ENCODE data around the gene HCAR3.
"Not testable (repeated sequence)": the region's sequence is repeated elsewhere in the genome, so short reads cannot be mapped to it uniquely, and the experiment has no call there.

The HCAR3 gene

DNA sequence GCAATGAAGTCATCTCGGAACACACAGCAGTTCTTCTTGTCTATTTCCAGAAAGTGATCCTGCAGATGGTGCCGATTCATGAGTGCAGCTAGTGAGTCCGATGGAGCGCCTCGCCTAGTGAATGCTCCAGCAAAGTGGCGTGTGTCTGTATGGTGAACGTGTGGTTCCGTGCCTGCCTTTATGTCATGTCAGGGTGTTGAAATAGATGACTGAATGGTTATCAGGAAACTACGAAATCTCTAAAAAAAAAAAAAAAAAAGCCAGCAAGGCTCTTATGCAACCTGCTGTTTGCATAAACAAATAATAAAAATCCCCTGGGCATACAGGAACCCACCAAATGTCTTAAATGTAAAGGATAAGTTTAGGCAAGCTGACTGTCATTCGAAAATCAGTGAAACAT, at the start of gene HCAR3:
Gene HCAR3, minus strand, starts transcription at position 154 of the 400 bp plus-strand sequence. Its CDS starts 74 bp downstream, at position 80.
- DNase-seq: not testable (repeated sequence)

DNA sequence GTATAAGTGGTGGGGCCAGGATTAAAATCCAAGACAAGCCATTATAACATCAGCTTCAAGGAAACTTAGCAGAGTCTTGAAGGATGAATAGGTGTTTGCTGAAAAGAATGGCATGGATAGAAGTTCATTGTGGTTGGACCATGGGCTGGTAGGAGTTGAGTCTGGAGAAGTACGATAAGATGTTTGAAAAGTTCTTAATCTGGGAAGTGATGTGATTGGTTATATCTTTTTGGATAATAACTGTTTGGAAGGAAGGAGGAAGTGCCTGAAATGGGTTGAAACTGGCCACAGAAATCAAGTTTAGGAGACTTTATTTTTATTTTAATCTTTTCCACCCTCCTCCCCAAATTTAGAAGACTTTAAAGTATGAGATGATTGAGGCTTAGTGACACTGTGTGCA, 41.0 kb upstream of the HCAR3 start:
- DNase-seq: no peak

DNA sequence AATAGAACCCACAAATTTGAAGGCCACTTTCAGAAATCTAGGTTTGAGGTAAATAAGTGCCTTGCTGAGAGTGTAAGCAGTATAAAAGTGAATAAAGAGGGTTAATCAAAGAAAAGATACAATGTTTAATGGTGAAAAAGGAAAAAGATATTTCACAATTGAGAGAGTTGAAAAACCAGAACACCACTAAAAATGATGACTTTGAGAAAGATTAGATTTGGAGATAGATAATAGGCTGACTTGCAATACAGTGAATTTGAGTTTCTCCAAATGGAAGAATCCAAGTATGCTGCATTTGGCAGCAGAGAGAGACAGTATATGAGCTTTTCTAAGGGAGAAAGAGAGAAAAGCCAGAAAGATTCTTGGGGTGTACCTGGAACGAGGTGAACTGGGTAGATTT, 38.2 kb upstream of the HCAR3 start:
- DNase-seq: no peak

DNA sequence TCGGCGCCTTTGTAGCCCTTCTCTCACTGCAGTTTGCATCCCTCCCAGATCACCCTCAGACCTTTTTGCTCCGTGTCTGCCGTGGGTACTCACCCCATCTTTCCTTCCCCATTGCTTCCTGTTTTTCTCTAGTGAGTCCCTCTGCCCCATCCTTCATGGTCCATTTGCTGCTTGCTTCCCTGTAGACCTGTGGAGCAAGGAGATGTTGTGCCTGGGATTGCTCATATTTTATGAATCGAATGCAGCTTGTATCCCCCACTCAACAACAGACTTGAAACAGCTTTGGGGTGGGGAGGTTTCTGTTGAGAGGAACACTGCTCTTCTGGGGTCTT, 36.7 kb upstream of the HCAR3 start:
- DNase-seq: no peak

DNA sequence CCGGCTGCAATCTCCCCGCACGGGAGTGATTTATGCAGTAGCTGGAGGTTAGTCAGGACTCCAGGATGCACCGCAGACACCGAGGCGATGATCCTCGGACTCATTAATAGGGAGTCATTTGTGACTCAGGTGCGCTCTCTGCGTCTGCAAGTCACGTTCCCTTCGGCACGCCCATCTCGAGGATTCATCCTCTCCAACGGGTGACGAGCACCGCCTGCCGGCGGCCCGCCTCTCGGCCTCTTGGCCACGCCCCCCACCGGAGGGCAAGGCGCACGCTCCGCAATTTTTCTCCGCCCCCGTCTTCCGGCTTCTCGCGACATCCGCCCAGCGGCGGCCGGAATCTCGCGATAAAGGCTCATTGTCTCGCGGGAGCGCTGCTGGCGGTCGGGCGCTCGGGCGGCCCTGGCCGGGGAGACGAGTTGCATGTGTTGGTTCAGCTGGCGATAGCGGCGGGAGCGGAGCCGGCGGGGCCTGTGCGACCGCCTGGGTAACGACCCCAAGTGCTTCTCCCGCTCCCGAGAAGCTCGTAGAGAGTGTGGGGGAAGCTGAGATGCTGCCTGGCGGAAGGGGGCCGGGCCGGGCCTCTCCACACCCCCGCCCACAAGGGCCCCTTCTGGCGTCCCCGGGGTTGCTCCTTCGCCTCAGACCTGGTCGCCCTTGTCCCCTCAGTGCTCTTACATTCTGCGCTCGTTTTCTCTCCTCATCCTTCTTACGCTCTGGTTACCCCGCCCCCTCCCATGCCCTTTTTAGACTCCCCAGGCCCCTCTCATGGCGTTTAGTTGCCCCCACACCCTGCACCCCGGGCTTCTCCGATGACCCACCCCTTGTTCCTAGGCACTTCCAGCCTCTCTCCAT, 36.1 kb upstream of the HCAR3 start, which contains the start of gene DENR:
Gene DENR, plus strand, starts transcription at position 361 of the 855 bp plus-strand sequence. CDS start 878 bp downstream, outside the sequence.
- DNase-seq: peak; percentile 99 to 100

DNA sequence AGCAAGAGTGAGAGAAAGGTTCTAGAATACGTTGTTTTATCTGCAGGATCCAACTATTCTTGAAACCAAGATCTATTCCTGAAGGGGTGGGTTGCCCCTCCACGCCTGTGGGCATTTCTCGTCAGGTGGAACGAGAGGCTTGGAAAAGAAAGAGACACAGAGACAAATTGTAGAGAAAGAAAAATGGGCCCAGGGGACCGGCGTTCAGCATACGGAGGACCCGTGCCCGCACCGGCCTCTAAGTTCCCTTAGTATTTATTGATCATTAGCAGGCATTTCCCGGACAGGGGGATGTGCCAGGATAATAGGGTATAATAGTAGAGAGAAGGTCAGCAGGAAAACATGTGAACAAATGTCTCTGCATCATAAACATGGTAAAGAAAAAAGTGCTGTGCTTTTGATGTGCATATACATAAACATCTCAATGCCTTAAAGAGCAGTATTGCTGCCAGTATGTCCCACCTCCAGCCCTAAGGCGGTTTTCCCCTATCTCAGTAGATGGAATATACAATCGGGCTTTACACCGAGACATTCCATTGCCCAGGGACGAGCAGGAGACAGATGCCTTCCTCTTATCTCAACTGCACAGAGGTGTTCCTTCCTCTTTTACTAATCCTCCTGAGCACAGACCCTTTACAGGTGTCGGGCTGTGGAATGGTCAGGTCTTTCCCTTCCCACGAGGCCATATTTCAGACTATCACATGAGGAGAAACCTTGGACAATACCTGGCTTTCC, 34.3 kb upstream of the HCAR3 start:
- DNase-seq: not testable (repeated sequence)

DNA sequence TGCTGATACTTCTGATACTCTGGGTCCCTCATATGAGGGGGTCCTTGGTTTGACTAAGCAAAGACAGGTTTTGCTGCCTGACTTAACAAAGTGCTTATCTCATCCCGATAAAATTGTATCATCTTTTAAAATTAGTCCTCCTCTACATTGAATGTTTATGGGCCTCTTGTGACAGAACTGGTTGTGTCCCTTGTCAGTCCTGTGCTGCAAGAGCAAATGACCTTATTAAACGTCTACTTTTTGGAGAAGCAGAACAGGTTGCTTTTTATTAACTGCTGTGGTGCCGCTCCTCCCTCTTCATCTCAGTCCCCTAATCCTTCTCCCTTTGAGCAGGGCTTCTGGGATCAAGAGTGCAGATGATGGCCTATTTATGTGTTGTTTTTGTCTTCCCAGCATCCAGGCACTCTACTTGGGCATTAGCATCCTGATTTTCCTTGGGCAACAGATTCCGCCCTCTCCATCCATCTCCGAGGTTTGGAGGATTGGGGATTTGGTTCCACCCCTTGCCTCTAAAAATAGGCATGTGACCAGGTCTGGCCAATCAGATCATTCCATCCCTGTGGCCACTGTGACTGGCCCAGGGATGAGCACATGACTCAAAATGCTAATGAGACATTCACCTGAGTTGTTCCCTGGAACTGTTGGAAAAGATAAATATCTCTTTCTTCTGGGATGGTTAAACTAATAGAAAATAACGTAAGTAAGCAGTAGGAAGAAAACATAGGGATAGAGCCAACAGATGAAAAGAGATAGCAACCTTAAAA, 33.1 kb upstream of the HCAR3 start:
- no peak for DNase-seq

DNA sequence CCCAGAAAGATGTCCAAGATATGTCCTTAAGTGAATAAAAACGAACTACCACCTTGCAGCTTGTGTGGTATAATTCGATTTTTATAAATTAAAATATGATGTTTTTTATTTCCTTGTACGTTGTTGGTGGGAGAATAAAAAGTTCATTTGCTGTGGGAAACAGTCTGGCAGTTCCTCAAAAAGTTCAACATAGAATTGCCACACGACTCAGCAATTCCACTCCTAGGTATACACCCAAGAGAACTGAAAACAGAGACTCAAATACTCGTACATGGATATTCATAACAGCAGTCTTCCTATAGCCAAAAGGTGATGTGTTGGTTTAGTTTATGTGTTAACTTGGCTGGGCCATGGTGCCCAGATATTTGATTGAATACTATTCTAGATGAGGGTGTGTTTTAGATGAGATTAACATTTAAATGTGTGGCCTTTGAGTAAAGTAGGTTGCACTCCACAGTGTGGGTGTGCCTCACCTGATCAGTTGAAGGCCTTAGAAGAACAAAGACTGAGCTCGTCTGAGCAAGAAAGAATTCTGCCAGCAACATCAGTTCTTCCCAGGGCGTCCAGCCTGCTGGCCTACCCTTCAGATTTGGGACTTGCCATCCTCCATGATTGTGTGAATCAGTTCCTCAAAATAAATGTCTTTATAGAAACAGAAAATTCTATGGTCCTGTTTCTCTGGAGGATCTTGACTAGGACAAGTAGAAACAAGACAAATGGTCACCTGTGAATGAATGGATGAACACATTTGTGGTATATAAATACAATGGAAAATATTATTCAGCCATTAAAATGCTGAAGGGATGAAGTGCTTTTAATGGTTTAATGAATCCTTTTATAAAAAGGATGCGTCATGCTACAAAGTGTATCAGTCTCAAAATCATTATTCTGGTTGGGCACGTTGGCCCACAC, 30.9 kb upstream of the HCAR3 start:
- no peak for DNase-seq

DNA sequence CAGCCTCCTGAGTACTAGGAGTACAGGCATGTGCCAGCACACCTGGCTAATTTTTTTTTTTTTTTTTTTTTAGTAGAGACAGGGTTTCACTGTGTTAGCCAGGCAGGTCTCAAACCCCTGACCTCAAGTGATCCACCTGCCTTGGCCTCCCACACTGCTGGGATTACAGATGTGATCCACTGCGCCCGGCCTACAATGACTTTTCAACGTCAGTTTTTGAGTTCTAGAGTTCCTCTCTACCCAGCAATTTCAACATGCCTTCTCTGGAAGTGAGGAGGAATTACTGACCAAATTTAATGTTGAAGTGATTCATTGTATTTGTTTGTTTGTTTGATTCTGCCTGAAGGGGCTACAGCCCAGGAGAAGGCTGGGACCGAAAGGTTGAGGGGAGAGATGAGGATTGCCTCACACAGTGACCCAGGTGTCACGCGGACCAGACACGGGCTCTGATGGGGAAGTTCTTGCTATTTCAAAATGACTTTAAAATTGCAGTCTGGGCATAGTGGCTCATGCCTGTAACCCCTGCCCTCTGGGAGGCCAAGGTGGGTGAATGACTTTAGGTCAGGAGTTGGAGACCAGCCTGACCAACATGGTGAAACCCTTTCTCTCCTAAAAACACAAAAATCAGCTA, 27.4 kb upstream of the HCAR3 start:
- no peak for DNase-seq

DNA sequence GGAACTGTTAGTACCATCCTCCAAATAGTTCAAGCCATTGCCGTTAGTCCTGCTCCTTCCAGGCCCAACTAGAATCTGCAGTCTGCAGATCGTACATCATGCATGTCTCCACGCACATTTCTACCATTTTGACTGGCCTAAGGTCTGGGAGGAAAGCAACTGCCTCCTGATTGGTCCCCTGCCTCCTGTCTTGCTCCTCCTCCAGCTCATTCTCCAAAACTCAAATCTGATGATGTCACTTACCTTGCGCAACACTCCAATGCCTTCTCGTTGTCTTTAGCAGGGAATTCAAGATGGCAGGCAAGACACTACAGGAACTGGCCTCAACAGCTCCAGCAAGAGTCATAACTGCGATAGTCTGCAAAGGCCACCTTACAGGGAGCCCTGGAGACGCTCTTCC, 23.7 kb upstream of the HCAR3 start:
- no peak for DNase-seq

DNA sequence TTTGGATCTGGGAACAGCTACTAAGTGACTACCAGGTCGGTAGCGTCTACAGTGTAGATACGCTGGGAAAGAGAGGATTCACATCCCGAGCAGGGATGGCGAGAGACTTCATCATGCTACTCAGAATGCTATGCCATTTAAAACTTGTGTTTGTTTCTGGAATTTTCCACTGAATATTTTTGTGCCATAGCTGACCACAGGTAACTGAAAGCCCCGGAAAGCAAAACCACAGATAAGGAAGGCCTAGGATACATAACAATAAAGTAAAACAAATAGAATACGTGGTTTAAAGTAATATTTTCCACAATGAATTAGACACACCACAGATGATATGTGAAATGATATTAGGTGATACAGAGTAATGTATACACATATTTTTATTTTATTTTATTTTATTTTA, 22.0 kb upstream of the HCAR3 start:
- DNase-seq: no peak

DNA sequence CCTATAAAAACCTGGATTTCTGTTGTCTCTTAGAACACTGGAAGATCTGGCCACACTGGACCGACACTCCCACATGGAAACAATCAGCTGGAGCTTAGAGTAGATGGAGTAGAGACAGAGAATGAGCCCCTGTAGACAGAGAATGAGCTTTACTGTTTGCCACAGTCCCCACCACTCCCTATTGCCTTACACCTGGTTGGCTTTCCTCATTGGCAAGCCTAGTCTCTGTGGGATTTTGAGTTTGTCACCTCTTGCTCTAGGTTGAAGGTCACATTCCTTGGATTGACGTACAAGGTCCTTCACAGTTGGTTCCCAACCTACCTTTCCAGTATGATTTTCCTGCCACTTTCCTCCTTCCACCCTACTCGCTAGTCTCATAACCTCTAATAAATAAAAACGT, 16.0 kb upstream of the HCAR3 start:
- DNase-seq: no peak

DNA sequence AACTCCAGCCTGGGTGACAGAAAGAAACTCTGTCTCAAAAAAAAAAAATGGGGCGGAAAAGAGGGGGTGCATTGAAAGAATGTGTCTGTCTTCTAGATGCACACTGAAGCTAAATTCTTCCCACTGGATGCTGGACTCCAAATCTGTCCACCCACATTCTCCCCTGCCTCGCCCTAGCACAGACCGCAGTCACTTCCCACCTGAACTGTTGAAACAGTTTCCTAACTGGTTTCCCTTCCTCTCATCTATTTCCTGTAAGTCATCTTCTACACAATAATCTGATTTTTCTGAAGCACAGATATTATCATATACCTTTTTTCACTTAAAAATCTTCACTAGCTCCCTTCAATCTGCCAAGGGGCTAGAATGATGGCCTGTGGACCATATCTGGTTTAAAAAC, 15.6 kb upstream of the HCAR3 start:
- peak in 1 of 2 experiments; percentile 39 for DNase-seq

DNA sequence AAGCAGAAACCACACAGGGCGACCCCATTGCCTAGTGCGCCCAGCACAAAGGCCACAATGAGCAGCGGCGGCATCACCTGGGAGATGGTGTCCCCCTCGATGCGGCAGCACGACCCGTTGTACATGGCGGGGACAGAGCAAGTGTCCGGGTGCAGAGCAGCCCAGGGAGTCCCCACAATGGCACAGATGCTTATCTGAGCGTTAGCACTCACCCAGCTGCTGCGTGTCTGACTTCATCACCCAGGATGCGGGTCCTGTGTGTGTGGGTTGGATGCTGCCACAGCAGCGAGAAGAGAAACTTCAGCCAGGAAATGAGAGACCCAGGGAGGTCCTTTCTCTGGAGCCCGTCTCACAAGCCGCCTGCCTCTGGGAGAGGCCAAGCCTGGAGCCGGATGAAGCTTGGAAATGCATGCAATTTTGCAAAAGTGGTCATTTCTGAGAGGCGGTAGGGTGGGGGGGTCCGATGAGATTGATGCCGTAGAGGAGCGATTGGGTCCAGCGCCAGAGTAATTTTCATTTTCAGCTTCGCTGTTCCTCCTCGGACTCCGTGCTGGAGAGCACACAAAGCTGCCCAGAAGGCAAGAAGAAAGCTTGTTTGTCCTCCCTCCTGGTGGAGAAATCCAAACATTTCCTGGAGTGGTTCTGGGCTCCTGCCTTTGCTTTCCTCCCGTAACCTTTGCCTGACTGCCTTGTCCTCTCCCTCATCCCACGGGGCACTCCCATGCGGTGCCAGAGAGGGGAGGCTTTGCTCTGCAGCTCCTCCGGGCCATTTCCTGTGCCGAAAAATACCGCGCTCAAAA, 13.8 kb upstream of the HCAR3 start, which contains the start of gene HCAR1:
Gene HCAR1, minus strand, starts transcription at position 630 of the 800 bp plus-strand sequence. Its CDS starts 505 bp downstream, at position 125.
- DNase-seq: peak; percentile 61 to 72

DNA sequence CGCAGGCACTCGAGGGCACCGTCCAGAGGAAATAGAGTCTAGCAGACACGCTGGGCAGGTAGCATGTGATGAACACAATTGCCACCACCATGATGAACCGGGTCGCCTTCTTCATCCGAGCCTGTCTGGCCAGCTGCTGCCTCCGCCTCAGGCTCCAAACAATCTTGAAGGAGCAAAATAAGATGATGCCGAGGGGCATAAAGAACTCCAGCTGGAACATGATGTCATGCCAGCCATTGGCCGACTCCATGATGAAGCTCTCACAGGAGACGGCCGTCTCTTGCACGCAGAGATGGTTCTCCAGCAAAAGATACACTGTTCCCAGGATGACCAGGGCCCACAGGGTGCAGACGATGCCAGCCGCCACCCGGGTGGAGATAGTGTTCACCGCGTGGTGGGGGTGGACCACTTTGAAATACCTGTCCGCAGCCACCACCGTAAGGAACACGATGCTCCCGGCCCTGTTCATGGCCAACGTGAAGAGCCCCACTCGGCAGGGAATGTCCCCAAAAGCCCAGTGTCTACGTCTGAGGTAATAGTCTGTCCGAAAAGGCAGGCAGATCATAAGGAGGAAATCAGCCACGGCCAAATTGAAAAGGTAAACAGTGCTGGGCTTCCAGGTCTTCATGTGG, 13.1 kb upstream of the HCAR3 start:
- no peak for DNase-seq

DNA sequence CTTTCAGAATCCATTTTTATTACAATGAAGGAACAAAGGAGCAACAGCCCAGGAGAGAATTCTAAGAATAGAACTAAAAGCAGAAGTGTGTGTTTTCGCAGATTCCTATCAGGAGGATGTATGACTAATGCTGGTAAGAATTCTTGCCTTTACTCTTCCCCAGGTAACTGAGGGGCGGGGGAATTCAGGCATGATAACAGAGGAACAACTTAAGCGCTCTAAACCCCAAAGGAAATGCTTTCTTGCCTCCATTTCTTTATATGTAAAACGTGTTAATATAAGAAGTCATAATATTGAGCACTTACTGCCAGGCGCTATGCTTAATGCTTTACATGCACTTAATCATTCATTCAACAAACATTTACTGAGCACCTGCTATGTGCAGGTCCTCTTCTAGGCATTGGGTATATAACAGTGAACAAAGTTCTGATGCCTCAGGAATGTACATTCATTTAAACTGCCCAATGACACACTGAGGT, 9.5 kb upstream of the HCAR3 start:
- DNase-seq: peak in 1 of 2 experiments; percentile 45

DNA sequence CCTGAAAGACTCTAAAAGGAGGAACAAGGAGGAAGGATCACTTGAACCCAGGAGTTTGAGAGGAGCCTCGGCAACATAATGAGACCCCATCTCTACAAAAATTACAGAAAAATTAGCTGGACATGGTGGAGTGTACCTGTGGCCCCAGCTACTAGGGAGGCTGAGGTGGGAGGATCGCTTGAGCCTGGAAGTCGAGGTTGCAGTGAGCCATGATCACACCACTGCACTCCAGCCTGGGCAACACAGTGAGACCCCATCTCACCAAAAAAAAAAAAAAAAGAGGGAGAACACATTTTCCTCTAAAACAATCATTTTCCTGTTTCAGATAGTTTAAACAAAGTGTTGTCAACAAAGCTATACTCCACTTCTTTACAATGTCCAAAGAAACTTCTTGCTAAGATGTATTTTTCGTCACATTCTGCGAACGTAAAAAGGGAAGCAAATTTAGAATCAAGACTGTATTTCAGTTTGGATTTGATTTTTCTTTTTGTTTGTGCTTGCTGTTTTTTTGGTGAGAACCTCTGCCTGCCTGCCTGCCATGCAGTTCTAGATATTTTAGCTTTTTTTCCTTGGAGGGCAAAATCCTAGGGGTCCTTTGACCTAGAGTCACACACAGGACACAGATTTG, 9.0 kb upstream of the HCAR3 start:
- DNase-seq: no peak

DNA sequence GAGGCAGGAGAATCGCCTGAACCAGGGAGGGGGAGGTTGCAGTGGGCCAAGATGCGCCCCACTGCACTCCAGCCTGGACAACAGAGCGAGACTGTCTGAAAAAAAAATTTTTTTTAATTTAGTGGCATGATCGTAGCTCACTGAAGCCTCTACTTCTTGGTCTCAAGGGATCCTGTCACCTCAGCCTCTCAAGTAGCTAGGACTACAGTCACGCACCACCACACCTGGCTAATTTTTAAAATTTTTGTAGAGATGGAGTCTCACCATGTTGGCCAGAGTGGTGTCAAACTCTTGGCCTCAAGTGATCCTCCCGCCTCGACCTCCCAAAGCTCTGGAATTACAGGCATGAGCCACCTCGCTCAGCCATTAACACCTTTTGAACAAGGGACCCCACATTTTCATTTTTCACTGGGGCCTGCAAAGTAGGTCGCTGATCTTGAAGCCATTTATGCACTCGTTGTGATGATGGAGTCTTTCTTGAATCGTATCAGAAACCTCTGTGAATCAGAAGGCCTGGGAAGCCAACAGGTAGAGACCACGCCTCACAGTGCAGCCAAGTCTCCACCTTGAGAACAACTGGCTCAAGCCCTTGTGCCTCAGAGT, 8.1 kb upstream of the HCAR3 start:
- DNase-seq: no peak

DNA sequence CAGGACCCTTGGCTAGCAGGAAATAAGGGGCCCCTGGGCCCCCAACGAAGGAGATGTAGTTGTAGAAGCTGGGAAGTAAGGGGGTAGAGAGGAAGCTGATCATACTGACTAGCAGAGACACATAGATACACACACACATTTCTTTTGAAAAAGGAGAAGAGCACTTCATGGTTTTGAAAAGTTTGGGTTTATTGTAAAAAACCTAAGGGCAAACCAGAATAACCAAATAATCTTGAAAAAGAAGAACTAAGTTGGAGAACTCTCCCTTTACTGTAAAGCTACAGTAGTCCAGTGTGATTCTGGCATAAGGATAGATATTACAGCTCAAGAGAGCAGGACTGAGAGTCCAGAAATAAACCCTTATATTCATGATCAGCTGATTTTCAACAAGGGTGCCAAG, 5.8 kb upstream of the HCAR3 start:
- DNase-seq: no peak
